ACC112 (cell line): ENCODE results near the gene VPS29.

ENCODE experiments used
- H2AFZ ChIP-seq: fragments of 200-600 bp; sonication (generic); one replicate; pipeline ENCODE4 v1.6.0; 2017; ENCODE audit warnings: antibody characterized with exemption, low read length; ENCODE audit not compliant: unreplicated experiment
- H3K27ac ChIP-seq: fragments of 200-600 bp; sonication (generic); 2 replicates; pipeline ENCODE4 v1.5.1; 2014; ENCODE audit warnings: low read depth, mild to moderate bottlenecking, antibody characterized with exemption, low read length, moderate library complexity
- H3K27me3 ChIP-seq: fragments of 200-600 bp; sonication (generic); 2 replicates; pipeline ENCODE4 v1.6.1; 2014; ENCODE audit warnings: mild to moderate bottlenecking, antibody characterized with exemption, low read length, moderate library complexity, mixed read lengths; ENCODE audit not compliant: insufficient read depth
- H3K36me3 ChIP-seq: fragments of 200-600 bp; sonication (generic); 2 replicates; pipeline ENCODE4 v1.6.1; 2016; ENCODE audit warnings: mild to moderate bottlenecking, antibody characterized with exemption, low read length, moderate library complexity, mixed read lengths; ENCODE audit not compliant: insufficient read depth
- H3K4me1 ChIP-seq: fragments of 200-600 bp; sonication (generic); one replicate; pipeline ENCODE4 v1.6.1; 2016; ENCODE audit warnings: low read length, mixed read lengths; ENCODE audit not compliant: insufficient read depth, unreplicated experiment, control insufficient read depth
- H3K4me3 ChIP-seq: fragments of 200-600 bp; sonication (generic); 2 replicates; pipeline ENCODE4 v1.5.1; 2014; ENCODE audit warnings: mild to moderate bottlenecking, low read depth, low read length
- H3K79me2 ChIP-seq: fragments of 200-600 bp; sonication (generic); one replicate; pipeline ENCODE4 v1.6.0; 2016; ENCODE audit warnings: low read length; ENCODE audit not compliant: control insufficient read depth, unreplicated experiment, insufficient read depth

Gene VPS29

DNA sequence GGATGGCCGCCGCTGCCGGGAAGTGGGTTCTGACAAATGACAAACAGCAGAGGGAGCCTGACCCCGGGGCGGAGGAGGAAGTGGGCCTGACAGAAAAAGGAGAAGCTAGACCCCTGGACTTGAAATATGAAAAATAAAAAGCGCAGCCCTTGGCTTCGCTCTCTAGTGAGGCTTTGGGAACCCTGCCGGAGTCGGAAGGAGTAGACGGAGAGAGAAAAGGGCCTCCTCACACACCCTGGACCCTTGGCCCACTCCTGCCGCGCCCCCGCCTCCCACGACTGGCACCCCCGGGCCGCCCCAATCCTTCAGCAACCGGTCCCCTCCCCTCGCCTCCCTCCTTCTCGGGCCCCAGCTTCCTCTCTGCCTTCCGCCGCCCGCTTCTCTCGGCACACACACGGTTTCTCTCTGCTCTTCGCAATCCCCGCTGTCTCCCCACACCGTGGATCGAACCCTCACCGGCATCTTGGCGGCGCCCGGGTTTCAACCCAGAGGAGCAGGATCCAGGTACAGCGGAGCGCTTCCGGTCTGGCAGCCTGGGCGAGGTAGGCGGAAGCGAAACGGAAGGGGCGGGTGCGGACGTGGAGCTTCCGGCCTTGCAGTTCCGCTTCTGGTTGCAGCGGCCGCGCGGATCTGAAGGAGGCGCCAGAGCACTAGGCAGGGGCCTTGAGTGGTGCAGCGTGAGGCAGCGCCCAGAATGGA is 52.0 kb downstream of the VPS29 start, which contains the start of gene ARPC3:
TSS of gene ARPC3 (minus strand) at position 539 of the 699 bp plus-strand sequence. CDS start at position 462, 77 bp downstream.
- Histone ChIP-seq H3K4me1 (peaks cover 4% of the 10 kb centered on the region), H2AFZ (peak within 1 kb of the TSS; percentile 64), H3K27me3 (no peaks in the 10 kb centered on the region), H3K36me3 (peaks cover 5% of the 10 kb centered on the region; the same call in 1 of the 2 replicates), H3K79me2 (peaks cover 49% of the 10 kb centered on the region), H3K4me3 (peak within 1 kb of the TSS; percentile 91), H3K27ac (peak within 1 kb of the TSS; percentile 81)

- Histone ChIP-seq H3K27ac (no peak overlapping the region), H3K27me3 (no peaks in the 10 kb centered on the region), H3K79me2 (peaks cover 50% of the 10 kb centered on the region), H3K4me1 (peaks cover 4% of the 10 kb centered on the region), H2AFZ (no peak overlapping the region), H3K36me3 (peaks cover 24% of the 10 kb centered on the region), H3K4me3 (no peak overlapping the region)
These were observed 57.5 kb downstream of the VPS29 start for GRCh38 chr12:110444455-110444854.
